Measurements from ENCODE around the gene RAPH1.
"Not testable (repeated sequence)": the region's sequence is repeated elsewhere in the genome, so short reads cannot be mapped to it uniquely, and the experiment has no call there.

The RAPH1 gene

DNA sequence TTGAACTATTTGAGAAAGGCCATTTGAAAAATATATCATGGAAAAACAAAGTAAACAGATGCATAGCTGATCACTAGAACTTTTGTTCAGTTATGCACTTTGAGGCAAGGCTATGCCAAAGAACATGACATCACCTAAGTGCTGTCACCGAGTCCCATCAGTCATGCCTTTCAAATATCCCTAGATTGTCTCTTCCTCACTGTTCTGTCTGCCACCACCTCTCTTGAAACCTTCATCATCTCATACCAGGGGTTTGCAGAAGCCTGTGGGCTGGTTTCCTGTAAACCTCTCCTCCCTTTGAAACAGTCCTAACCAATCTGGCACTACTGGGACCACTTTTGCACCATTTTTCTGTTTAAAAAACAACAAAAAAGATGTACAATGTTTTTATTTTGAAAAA is 12.3 kb upstream of the RAPH1 start:
- DNase-seq = no peak

DNA sequence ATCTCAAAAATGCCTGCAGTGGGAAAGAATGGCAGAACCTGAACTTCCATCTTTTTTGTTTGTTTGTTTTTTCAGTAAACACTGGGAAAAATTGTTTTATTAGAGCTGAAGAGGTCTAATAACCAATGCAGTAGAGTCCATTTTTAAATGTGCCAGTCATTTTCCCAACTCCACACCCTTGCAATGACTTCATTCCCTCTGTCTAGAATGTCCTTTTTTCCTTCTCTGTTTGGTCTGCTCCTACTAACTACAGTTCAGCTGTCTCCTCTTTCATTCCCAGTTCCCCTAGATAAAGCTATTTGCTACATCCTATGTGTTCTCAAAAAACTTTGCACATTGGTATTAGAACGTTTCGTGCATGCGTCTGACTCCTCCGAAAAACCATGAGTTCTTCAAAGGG is 9.3 kb upstream of the RAPH1 start:
- DNase-seq = no peak

DNA sequence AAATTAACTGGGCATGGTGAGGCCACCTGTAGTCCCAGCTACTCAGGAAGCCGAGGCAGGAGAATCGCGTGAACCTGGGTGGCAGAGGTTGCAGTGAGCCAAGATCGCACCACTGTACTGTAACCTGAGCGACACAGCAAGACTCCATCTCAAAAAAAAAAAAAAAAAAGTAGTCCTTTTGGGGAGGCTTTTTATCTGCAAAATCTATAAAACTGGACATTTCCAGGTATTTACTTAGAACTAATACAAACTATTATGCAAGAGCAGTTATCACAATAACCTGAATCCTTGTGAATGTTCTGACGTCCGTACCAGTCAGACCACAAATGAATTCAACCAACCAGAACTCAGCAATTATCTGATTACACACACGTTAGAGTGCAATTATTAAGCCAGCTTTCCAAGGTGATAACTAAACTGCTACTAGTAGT is 8.8 kb upstream of the RAPH1 start:
- no peak for DNase-seq

DNA sequence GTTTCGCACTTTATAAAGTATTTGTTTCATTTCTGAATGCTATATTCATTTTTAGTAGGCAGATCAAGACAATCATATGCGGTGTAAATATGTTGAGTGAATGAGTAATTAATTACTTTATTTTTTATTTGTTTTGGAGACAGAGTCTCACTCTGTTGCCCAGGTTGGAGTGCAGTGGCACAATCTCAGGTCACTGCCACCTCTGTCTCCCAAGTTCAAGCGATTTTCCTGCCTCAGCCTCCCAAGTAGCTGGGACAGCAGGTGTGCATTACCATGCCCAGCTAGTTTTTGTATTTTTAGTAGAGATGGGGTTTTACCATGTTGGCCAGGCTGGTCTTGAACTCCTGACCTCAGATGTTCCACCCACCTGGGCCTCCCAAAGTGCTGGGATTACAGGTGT is 5.5 kb upstream of the RAPH1 start:
- not testable (repeated sequence) for DNase-seq

DNA sequence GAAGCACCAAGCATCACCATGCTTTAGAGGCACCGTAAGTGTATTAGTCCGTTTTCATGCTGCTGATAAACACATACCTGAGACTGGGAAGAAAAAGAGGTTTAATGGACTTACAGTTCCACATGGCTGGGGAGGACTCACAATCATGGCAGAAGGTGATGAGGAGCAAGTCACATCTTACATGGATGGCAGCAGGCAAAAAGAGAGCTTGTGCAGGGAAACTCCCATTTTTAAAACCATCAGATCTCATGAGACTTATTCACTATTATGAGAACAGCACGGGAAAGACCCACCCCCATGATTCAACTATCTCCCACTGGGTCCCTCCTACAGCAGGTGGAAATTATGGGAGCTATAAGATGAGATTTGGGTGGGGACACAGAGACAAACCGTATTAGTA is 3.1 kb upstream of the RAPH1 start:
- not testable (repeated sequence) for DNase-seq

DNA sequence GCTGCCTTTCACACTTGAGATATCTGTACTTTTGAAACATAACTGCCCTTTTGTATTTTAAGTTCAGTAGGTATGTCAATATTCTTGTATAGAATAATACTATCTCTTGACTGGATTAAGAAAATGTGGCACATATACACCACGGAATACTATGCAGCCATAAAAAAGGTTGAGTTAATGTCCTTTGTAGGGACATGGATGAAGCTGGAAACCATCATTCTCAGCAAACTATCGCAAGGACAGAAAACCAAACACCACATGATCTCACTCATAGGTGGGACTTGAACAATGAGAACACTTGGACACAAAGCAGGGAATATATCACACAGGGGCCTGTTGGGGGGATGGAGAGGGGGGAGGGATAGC is 1.5 kb upstream of the RAPH1 start:
- DNase-seq = not testable (repeated sequence)

DNA sequence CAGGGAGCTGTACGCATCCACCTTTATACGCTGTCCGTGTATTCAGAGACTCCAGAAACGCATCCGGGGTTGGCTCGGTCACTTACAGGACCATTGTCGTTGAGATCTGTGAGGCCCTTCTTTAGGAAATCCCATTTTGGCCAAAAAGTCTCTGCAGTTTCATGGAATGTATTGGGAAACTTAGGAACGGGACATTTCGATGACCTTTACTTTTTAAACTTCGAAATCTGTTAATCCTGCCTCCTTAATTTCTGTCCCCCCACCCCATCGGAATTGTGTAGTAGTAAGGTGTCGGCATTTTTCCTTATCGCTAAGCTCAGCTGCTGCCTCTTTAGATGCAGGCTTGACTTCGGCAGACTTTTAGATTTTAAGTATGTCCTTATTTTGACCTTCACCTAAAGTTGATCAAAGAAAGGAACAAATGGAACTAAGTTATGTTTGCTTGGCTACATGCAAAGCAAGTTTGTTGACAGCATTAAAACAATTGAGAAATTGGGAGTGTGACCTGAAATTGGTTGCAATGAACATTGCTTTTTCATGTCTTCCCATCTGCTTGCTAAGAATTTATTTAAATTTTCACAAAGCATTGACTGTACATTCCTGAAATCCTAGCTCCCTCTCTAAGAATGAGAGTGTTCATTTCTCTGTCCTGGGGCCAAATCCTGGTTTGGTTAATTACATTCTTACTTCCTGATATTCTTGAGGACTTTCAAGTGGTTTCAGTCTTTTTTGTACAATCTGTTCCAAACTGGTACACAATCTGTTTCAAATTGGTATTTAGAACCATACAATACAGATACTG is 884 bp upstream of the RAPH1 start:
- no peak for DNase-seq

DNA sequence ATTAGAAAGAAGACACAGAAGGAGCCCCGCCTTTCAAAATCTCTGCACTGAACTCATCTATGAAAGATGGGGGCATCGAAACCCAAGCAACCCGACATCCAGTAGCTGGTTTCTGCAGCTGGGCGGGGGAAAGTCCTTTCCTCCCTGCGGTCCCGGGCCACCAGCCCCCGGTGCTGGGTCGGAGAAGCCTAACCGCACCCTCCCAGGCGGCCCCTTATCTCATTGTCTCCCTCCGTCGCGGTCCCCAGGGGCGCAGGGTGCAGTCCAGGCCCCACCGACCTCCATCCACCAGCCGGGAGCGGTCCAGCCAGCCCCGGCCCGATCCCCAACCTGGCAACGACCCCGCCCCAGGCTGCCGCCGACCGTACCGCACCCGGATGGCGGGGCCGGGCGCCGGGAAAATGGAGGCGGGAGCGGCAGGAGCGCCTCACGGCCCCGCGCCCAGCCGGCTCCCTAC is 452 bp downstream of the RAPH1 start:
- no peak for DNase-seq

DNA sequence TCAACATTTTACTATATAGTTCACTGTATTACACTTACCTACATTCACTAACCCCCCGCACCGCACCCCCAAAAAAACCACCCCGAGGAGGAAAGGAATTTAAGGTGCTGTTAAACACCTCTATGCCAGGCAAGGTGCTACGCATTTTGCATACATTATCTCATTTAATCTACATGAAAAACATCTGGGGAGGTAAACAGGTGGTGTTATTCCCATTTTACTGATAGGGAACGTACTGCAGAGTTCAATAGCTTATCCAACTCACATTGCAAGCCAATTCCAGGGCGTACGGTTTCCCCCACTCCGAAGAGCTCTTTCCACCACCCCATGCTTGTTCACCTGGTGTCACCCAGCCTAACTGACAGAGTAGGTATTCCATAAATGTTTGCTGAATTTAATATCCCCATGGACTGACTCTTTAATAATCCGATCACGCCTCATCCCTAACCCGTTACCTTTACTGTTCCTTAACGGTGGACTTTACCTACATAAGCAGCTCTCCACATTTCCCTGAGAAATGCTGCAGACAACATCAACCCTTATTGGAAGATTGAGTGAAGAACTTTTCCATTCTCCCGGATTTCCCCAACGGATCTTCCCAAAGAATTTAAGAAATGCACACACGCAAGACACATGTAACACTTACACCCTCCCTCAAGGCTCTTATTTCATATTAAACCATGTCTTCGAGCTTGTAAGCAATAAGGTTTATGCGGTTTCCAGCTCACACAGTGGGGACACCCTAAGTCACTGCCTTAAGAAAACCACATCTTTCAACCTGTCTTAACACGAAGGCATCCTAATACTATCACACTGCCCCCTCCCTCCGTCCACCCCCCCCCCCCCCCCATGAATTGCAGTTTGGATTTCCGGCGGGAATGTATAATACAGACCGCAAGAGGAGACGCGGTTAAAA is 1.2 kb downstream of the RAPH1 start:
- DNase-seq = peak; percentile 52

DNA sequence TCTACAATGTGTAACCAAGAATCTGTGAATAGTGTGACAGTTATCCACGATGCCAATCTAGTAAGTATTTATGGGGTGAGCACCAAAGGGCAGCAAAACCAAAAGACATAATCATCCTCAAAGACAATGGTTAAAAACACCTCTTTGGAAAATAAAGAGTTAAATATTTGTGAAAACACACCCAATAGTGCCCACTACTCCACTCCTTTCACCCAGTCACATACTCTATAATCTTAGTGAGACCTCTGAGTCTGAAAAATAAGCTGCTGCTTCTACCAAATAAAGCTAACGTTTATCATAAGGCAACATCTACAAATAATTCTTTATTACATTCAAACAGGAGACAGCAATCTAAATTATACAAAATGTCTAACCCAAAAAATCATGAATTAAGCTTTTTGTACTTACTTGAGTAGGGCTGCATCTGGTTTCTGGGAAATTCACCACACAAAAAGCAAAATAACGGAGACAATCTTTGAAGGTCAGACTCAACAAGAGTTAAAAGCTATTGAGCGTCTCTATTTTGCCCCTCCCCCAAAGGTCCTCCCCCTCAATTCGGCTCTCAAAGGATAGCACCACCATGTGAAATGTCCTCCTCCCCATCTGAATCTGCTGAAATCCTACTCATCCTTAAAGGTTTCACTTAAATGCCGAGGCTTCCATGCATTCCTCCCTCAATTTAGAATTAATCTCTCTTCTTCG is 2.0 kb downstream of the RAPH1 start:
- DNase-seq = no peak

DNA sequence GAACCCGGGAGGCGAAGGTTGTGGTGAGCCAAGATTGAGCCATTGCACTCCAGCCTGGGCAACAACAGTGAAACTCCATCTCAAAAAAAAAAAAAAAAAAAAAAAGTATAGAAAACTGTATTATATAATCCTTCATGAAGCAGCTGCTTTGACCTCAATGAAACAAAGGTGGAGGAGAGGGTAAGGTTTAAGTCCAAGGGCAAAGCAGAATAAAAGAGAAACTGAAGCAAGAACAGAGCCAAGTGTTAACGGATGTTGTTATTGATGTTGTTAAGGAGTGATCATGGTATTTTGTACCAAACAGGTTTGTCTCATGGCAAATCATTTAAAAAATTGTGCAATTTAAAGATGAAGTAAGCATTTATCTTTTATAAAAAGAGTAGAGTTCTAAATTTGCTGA is 7.4 kb downstream of the RAPH1 start:
- DNase-seq = no peak

DNA sequence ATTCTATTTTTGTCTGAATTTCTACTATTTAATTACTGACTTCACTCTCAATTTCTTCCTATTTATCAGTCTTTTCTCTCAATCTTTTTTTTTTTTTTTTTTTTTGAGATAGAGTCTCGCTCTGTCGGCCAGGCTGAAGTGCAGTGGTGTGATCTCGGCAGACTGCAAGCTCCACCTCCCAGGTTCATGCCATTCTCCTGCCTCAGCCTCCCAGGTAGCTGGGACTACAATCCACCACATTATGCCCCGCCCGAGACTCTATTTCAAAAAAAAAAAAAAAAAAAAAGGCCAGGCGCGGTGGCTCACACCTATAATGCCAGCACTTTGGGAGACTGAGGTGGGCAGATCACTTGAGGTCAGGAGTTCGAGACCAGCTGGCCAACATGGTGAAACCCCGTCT is 21.8 kb downstream of the RAPH1 start:
- not testable (repeated sequence) for DNase-seq

DNA sequence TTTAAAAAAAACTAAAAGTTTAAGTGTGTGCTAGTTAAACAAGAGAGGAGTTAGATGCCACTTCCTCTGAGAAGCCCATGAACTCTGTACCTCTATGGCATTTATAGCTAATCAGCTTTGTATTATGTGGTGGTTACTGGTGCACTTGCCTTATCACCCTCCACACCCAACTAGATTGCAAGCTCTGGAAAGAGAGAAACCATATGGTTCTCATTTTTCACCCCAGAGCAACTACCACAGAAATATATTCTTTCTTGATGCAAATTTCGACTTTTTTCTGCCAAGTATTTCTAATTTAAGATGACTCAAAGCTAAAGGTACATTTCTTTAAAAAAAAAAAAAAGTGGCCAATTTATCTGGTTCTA is 24.2 kb downstream of the RAPH1 start:
- no peak for DNase-seq

DNA sequence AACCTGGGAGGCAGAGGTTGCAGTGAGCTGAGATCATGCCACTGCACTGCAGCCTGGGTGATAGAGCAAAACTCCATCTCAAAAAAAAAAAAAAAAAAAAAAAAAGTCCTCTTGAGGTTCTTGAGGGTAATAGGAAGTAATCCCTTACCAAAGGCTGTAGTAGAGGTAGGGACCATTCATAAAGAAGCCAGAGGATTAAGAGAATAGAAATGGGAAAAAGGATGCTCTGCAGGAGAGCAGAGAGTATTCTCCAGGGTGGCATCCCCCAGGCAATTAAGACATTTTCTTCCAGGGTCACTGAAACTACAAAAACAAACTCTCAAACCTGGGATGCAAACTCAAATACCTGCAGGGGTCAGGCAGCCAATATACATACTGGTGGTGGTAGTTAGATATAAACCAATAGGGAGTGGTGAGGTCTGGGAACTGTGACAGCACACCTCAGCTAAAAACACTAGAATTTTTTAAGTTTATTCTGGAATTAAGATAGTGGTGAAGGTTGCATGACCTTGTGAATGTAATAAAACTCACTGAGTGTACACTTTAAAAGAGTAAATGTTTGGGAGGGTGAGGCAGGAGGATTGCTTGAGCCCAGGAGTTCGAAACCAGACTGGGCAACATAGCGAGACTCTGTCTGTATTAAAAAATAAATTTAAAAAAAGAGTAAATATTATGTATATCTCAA is 24.7 kb downstream of the RAPH1 start:
- DNase-seq = no peak

DNA sequence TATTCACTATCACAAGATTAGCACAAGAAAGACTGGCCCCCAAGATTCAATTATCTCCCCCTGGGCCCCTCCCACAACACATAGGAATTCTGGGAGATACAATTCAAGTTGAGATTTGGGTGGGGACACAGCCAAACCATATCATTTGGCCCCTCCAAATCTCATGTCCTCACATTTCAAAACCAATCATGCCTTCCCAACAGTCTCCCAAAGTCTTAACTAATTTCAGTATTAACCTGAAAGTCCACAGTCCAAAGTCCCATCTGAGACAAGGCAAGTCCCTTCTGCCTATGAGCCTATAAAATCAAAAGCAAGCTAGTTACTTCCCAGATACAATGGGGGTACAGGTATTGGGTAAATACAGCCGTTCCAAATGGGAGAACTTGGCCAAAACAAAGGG is 31.6 kb downstream of the RAPH1 start:
- DNase-seq = not testable (repeated sequence)

DNA sequence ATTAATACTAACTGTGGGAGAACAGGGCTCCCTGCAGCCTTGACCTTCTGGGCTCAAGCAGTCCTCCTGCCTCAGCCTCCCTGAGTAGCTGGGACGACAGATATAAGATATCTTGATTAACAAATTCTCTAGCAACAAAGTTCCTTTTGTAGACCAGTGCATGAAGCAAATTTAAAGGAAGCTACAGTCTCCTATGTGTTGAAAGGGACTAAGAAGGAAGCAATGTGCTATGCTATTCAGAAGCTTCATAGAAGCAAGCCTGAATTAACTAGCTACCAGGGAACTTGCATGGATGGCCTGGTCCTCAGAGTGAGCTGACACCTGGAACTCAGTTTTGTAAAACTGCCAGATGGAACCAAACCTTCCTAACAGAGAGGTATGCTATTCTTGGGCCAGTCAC is 33.2 kb downstream of the RAPH1 start:
- no peak for DNase-seq

DNA sequence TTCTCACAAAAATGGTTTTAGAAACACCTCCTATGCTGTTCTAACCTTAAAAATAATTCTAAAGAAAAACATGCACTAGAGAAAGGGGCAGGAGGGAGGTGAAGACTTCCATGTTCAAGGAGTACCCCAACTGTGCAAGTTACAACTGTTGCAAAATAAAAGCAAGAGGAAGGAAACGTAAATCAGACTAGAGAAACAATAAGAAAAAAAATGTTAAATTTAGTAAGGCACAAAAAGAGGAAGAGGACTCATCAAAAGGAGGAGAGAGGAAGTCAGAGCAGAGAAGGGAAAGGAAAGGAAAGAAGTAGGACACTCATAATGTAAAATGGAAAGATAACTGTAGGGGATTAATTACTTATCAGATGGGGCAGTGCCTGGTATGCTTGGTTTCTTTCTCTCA is 34.1 kb downstream of the RAPH1 start:
- DNase-seq = no peak

DNA sequence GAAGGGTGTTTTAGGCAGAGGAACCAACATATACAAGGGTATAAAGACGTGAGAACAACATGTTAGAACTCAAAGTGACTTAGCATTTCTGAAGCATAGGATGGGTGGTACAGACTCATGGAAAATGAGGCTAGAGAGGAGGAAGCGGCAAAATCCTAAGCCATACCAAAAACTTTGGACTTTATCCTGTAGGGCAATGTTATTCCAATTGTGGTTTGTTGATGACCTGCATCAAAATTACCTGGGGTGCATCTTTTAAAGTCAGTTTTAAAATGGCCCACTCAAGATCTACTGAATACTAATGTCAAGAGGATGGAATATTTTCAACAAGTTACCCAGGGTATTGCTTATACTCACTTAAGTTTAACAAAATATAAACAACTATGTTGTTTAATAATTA is 34.8 kb downstream of the RAPH1 start:
- DNase-seq = no peak

DNA sequence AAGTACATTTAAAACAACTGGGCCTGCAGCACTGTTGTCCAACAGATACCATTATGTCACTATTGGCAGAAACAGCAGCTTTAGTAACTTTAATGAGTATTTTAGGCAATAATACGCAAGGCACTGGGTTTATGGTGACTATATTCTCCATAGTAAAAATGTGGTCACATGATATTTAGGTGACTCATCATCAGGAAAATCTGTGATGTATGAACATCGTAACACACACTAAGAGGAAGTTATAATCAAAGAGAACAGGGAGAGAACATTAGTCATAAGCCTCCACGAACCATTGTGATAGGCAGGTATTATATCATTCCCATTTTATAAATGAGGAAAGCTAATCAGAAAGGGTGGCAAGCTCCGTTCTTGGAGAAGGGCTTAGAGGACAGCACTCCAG is 36.9 kb downstream of the RAPH1 start:
- no peak for DNase-seq

DNA sequence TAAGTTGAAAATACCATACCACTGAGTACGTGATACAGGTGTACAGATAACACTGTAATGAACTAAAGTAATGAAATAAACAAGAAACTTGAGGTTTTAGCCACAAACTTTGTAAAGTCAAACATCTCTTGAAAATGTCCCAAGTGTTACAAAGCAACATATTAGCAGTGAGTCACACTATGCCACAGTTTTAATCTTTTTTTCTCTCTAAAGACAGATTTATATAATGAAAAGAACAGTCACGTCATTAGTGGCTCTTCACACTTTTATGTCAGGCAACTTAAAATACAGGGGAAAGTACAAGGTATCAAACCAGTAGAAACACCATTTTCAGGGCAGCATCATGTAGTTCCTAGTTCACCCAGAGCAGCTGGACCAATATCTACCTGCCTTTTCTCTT is 42.1 kb downstream of the RAPH1 start:
- DNase-seq = no peak

DNA sequence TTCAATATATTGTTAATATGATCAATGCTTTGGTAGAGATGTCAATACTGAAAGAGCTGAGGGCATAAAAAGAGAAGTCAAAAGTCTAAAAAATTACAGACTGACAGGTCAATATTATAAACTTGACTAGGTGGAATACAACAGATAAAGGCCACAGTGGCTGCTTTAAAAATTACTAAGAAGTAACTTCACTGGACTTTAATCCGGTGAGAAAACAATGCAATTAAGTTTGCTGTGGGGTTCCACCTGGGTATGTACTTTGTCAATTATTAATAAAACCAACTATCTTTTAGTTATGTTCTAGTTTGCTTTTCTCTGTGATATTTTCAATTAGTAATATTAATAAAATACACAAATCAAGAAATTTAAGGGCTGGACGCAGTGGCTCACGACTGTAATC is 44.7 kb downstream of the RAPH1 start:
- DNase-seq = no peak

DNA sequence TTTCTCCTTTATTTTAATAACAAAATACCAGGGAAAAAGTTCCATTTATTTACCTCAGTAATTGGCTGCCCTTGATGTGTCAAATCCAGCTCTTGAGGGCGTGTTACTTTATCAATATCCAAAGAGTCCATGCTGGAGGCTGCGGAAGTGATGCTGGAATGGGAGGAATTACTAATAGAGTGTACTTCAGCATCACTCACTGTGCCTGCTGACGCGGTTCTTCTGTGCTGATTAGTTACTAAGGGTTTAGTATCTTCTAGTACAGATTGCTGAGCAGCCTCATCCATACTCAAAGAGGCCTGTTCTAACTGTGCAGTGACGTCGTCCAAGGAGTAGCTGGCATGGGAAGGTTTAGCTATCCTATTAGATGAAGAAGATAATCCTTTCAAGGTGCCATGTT is 45.6 kb downstream of the RAPH1 start:
- no peak for DNase-seq

All from DMS79 treated with DMSO at 0.1 percent for 48 hours (cell line).